Ascending aorta (tissue), 2 donors: Measurements from ENCODE around the gene MYBPH. TPM values are rescaled to one million over a fixed set of nuclear protein-coding genes. Genes with fewer than 3 reads are reported as not detected.

ENCODE experiments used
- DNase-seq, 2 donors: peaks; one replicate each; pipeline ENCODE4 v3.0.0-alpha.2; 2019; ENCODE audit warnings: low spot score in 2 of 2
- H3K27ac ChIP-seq, 2 donors: fragments of 200-600 bp; sonication (generic); one replicate each; pipeline ENCODE4 v1.5.1; 2016 to 2017; ENCODE audit warnings: mild to moderate bottlenecking in 1 of 2
- H3K27me3 ChIP-seq: fragments of 200-600 bp; sonication (generic); one replicate; pipeline ENCODE4 v1.5.1; 2017
- H3K36me3 ChIP-seq, 2 donors: fragments of 200-600 bp; sonication (generic); one replicate each; pipeline ENCODE4 v1.5.1; 2016
- H3K4me1 ChIP-seq, 2 donors: fragments of 200-600 bp; sonication (generic); one replicate each; pipeline ENCODE4 v1.5.1; 2016 to 2017; ENCODE audit warnings: mild to moderate bottlenecking in 1 of 2
- H3K4me3 ChIP-seq, 2 donors: fragments of 200-600 bp; sonication (generic); one replicate each; pipeline ENCODE4 v1.5.1; 2016 to 2017; ENCODE audit warnings: mild to moderate bottlenecking in 1 of 2
- H3K9me3 ChIP-seq, 2 donors: fragments of 200-600 bp; sonication (generic); one replicate each; pipeline ENCODE4 v1.5.1; 2016
- intact Hi-C: fragments of 100-400 bp; cut with DNase I; formaldehyde crosslinking; loops from one replicate; pipeline ENCODE4 v1.15.1; 2023
- total RNA-seq: library from RNA; depleted of rRNA; stranded (reverse); fragments of >200 nt; gene quantifications from one replicate; pipeline ENCODE4 v1.1.0, GENCODE V29; 2016
- TF ChIP-seq, protein P1 (sequence below), 3 experiments: fragments of 200-600 bp in 2 of 3; fragments of 450-650 bp in 1 of 3; sonication (generic) in 2 of 3; IDR thresholded peaks; one replicate each; pipeline ENCODE4 v1.5.1; 2016 to 2019; ENCODE audit warnings: antibody characterized with exemption in 3 of 3, mild to moderate bottlenecking in 1 of 3, moderate library complexity in 1 of 3

MYBPH gene
- total RNA-seq, 1 donor from 2014 or later = not detected

DNA sequence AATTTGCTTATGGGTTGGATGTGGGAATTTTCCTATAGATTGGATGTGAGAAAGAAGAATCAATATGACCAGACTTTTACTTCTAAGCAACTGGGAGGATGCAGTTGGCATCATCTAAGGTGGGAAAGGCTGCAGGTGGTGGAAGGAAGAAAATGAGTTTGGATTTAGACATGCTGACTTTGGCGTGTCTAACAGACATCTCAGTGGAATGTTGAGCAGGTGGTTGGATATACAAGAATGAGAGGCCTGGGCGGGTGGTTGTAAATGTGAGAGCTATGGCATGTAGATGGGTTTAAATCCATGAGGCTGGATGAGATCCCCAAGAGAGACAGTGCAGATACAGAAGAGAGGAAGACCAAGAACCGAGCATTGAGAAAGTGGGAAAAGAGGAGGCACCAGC is 37.6 kb downstream of the MYBPH start:
- H3K4me1 ChIP-seq = no peaks in the 10 kb centered on the region
- intact Hi-C loops = no loop called here
- no peaks in the 10 kb centered on the region for H3K36me3 ChIP-seq
- no peaks in the 10 kb centered on the region for H3K9me3 ChIP-seq
- no peak overlapping the region for H3K27ac ChIP-seq
- DNase-seq = no peak
- TF ChIP-seq, protein P1, sequence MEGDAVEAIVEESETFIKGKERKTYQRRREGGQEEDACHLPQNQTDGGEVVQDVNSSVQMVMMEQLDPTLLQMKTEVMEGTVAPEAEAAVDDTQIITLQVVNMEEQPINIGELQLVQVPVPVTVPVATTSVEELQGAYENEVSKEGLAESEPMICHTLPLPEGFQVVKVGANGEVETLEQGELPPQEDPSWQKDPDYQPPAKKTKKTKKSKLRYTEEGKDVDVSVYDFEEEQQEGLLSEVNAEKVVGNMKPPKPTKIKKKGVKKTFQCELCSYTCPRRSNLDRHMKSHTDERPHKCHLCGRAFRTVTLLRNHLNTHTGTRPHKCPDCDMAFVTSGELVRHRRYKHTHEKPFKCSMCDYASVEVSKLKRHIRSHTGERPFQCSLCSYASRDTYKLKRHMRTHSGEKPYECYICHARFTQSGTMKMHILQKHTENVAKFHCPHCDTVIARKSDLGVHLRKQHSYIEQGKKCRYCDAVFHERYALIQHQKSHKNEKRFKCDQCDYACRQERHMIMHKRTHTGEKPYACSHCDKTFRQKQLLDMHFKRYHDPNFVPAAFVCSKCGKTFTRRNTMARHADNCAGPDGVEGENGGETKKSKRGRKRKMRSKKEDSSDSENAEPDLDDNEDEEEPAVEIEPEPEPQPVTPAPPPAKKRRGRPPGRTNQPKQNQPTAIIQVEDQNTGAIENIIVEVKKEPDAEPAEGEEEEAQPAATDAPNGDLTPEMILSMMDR (IDR thresholded peaks at IDR 0.05) = no peak
- no peak overlapping the region for H3K4me3 ChIP-seq
- H3K27me3 ChIP-seq = no peaks in the 10 kb centered on the region

DNA sequence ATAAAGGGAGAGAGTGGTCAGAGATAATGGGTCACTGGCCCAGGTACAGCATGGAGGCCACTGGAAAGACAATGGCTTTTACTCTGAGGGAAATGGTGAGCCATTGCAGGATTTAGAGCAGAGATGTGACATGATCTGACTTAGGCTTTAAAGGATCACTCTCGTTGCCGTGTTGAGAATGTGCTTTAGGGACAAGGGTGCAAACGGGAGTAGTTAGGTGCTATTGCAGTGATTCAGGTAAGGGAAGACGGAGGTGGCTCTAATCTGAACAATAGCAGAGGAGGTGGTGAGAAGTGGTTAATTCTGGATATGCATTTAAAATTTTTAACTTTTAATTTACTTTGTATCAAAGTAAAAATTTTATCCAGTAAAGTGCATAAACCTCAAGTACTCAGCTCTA is 38.3 kb downstream of the MYBPH start:
- H3K9me3 ChIP-seq = no peaks in the 10 kb centered on the region
- intact Hi-C loops = no loop called here
- TF ChIP-seq, protein P1 (IDR thresholded peaks at IDR 0.05) = no peak
- no peak overlapping the region for H3K4me3 ChIP-seq
- no peak overlapping the region for H3K27ac ChIP-seq
- no peaks in the 10 kb centered on the region for H3K4me1 ChIP-seq
- no peak for DNase-seq
- H3K27me3 ChIP-seq = no peaks in the 10 kb centered on the region
- no peaks in the 10 kb centered on the region for H3K36me3 ChIP-seq

DNA sequence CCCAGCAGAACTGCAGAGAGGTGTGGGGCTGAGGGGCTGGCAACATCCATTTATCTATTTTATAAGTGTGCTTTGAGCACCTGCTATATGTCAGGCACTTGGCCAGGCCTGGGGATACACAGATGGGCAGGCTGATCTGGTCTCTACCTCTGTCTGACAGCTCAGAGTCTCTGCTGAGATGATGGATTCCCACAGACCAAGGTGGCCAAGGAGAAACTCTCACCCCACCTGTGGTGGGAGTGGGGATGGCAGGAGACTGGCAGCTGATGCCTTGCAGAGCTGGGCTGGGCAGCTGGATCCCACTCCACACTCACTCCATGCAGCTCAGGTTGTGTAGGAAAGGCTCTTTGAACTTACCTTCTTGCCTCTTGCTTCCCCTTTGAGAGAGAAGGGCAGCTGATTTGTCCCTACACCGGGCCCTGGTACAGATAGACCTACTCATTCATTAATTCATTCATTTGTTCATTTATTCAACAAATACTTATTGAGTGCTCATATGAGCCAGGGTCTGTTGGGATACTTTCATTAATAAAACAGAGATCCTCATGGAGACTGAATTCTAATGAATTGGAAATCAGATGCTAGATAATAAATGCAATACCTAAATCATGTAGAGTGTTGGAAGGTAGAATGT is 39.1 kb downstream of the MYBPH start:
- H3K27ac ChIP-seq = no peak overlapping the region
- TF ChIP-seq, protein P1 (IDR thresholded peaks at IDR 0.05) = no peak
- no peak overlapping the region for H3K4me3 ChIP-seq
- H3K9me3 ChIP-seq = no peaks in the 10 kb centered on the region
- no peak for DNase-seq
- H3K36me3 ChIP-seq = no peaks in the 10 kb centered on the region
- intact Hi-C loops = no loop called here
- H3K4me1 ChIP-seq = no peaks in the 10 kb centered on the region
- H3K27me3 ChIP-seq = no peaks in the 10 kb centered on the region

DNA sequence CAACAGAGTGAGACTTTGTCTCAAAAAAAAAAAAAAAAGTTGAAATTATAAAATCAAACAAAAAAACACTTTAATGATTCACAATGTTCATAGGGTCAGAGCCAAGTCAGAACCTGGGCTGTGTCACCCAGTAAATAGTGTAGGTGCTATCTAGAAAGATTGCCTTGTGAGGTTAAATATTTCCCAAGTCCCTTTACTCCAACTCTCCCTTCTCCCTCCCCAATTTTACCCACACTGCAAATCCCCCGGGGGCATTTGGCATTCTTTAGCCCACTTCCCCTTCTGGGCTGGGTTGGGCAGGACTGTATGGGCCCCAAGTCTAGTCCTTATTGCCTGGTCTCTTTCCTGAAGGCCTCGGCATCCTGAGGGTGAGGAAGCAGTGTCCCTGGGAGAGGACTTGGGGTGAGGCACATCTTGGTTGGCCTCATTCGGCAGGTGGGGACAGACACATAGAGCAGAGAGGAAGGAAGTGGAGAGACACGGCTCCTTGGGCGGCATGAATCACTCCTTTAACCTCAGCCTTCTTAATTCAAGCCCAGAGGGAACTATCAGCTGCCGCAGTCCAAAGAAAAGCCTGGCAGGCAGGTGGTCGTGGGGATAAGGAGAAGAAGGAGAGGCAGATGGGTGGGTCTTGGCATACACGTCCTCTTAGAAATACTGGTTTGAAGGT is 39.9 kb downstream of the MYBPH start:
- Histone ChIP-seq H3K9me3 (no peaks in the 10 kb centered on the region), H3K27ac (no peak overlapping the region), H3K4me3 (no peak overlapping the region), H3K27me3 (no peaks in the 10 kb centered on the region), H3K4me1 (no peaks in the 10 kb centered on the region), H3K36me3 (no peaks in the 10 kb centered on the region)
- TF ChIP-seq, protein P1 (IDR thresholded peaks at IDR 0.05) = no peak
- no peak for DNase-seq
- intact Hi-C loops = no loop called here

DNA sequence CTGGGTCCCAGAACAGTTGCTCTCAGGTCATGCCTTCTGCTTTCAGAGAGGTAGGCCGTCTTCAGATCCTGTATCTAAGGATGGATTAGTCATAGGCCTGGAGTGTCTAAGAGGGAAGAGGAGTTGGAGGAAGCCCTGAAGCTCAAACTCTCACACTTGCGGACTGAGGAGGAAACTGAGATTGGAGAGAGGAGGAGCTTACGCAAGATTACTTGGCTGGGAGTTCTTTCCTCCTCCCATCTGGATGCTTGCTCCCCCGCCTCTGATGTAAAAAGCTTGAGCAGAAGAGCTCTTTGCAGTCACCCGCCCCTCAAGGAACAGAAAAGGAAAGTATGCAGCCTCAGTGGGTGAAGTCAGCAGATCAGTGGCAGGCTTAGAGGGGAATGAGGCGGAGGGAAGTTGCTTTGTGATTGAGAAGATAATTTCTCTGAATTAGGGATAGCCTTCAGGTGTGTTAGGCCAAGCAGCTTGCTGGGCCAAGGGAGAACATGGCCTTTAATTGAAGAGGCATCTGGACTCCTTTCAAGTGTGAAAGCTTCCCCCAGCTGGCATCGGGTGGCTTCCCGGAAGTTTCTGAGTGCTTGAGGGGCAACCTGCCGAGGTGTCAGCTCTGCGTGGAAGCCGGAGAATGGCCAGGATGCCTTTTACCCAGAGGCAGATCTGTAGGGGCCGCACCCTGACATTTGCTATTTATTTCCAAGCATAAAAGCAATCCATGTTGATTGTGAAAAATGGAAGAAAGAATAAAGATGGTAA is 41.5 kb downstream of the MYBPH start:
- H3K9me3 ChIP-seq = no peaks in the 10 kb centered on the region
- no peaks in the 10 kb centered on the region for H3K4me1 ChIP-seq
- H3K4me3 ChIP-seq = no peak overlapping the region
- no peak for DNase-seq
- TF ChIP-seq, protein P1 (IDR thresholded peaks at IDR 0.05) = no peak
- no peaks in the 10 kb centered on the region for H3K27me3 ChIP-seq
- intact Hi-C loops = no loop called here
- H3K36me3 ChIP-seq = no peaks in the 10 kb centered on the region
- no peak overlapping the region for H3K27ac ChIP-seq
